PC-9 (cell line): ENCODE results near the gene SPATA25. TPM values are rescaled to one million over a fixed set of nuclear protein-coding genes. Genes with fewer than 3 reads are reported as not detected.
"Not testable (repeated sequence)": the region's sequence is repeated elsewhere in the genome, so short reads cannot be mapped to it uniquely, and the experiment has no call there.

Experiments
- BruUV-seq: library from RNA; stranded (reverse); fragments of 400-500 nt; replicated peaks from 2 replicates; lab custom pipeline; 2021; lab: Mats Ljungman, UMichigan
- CTCF ChIA-PET: fragments of 300-600 bp; sonication (Branson Sonifier 250); formaldehyde crosslinking; loops from one replicate; lab custom pipeline; 2022; ENCODE audit warnings: antibody characterized with exemption; lab: Charles Lee
- POLR2A ChIA-PET: fragments of 300-600 bp; sonication (Branson Sonifier 250); formaldehyde crosslinking; loops from one replicate; lab custom pipeline; 2022; ENCODE audit warnings: antibody characterized with exemption; ENCODE audit not compliant: unreplicated experiment; lab: Charles Lee
- DNase-seq, 2 experiments: peaks; one replicate each; pipeline versions ENCODE4 v3.0.0 to v3.0.0-alpha.2; 2015 to 2022; ENCODE audit warnings: mixed read lengths in 1 of 2
- H2AFZ ChIP-seq: fragments of 200-600 bp; sonication (generic); 2 replicates; pipeline ENCODE4 v1.8.1; 2017; ENCODE audit warnings: antibody characterized with exemption
- H3F3A ChIP-seq: fragments of 200-600 bp; sonication (generic); 2 replicates; pipeline ENCODE4 v1.8.1; 2017; ENCODE audit warnings: antibody characterized with exemption, mild to moderate bottlenecking, low read depth; ENCODE audit not compliant: insufficient read depth
- H3K27ac ChIP-seq: fragments of 200-600 bp; sonication (generic); 2 replicates; pipeline ENCODE4 v1.6.1; 2016; ENCODE audit warnings: mixed run types
- H3K27me3 ChIP-seq: fragments of 200-600 bp; sonication (generic); 2 replicates; pipeline ENCODE4 v1.6.1; 2016; ENCODE audit warnings: low read depth, mixed run types; ENCODE audit not compliant: insufficient read depth
- H3K36me3 ChIP-seq: fragments of 200-600 bp; sonication (generic); 2 replicates; pipeline ENCODE4 v1.6.1; 2016; ENCODE audit warnings: low read depth, mixed run types
- H3K4me1 ChIP-seq: fragments of 200-600 bp; sonication (generic); replicated peaks from 2 replicates; pipeline ENCODE4 v1.6.1; 2016; ENCODE audit warnings: mixed run types; ENCODE audit not compliant: insufficient read depth
- H3K4me2 ChIP-seq: fragments of 200-600 bp; sonication (generic); 2 replicates; pipeline ENCODE4 v1.6.1; 2017; ENCODE audit warnings: mixed run types
- H3K4me3 ChIP-seq: fragments of 200-600 bp; sonication (generic); 2 replicates; pipeline ENCODE4 v1.6.1; 2016; ENCODE audit warnings: mixed run types
- H3K79me2 ChIP-seq: fragments of 200-600 bp; sonication (generic); 2 replicates; pipeline ENCODE4 v1.6.1; 2017; ENCODE audit warnings: low read depth, mixed run types
- H3K9me2 ChIP-seq: fragments of 200-600 bp; sonication (generic); 2 replicates; pipeline ENCODE4 v1.8.1; 2017; ENCODE audit warnings: mild to moderate bottlenecking; ENCODE audit not compliant: insufficient read depth
- H3K9me3 ChIP-seq: fragments of 200-600 bp; sonication (generic); 2 replicates; pipeline ENCODE4 v1.8.1; 2016; ENCODE audit warnings: low read depth; ENCODE audit not compliant: insufficient read depth
- H4K20me1 ChIP-seq: fragments of 200-600 bp; sonication (generic); 2 replicates; pipeline ENCODE4 v1.8.1; 2017; ENCODE audit not compliant: insufficient read depth
- EZH2 ChIP-seq: fragments of 200-600 bp; sonication (generic); IDR thresholded peaks from 2 replicates; pipeline ENCODE4 v1.8.0; 2017; ENCODE audit warnings: antibody characterized with exemption, low read depth
- intact Hi-C: fragments of 100-400 bp; cut with micrococcal nuclease; formaldehyde crosslinking; loops from one replicate; pipeline ENCODE4 v1.10.0; 2022; ENCODE audit not compliant: unreplicated experiment
- total RNA-seq: library from RNA; stranded (reverse); gene quantifications from 2 replicates; pipeline ENCODE4 v1.2.3, GENCODE V29; 2021
- TF ChIP-seq, protein P1 (sequence below): fragments of 200-600 bp; sonication (generic); conservative IDR thresholded peaks from 2 replicates; pipeline ENCODE4 v1.6.1; 2017; ENCODE audit warnings: mixed run types, antibody characterized with exemption, mild to moderate bottlenecking, moderate library complexity

Gene SPATA25
- total RNA-seq, 1 experiment from 2014 or later: 5.2 TPM

DNA sequence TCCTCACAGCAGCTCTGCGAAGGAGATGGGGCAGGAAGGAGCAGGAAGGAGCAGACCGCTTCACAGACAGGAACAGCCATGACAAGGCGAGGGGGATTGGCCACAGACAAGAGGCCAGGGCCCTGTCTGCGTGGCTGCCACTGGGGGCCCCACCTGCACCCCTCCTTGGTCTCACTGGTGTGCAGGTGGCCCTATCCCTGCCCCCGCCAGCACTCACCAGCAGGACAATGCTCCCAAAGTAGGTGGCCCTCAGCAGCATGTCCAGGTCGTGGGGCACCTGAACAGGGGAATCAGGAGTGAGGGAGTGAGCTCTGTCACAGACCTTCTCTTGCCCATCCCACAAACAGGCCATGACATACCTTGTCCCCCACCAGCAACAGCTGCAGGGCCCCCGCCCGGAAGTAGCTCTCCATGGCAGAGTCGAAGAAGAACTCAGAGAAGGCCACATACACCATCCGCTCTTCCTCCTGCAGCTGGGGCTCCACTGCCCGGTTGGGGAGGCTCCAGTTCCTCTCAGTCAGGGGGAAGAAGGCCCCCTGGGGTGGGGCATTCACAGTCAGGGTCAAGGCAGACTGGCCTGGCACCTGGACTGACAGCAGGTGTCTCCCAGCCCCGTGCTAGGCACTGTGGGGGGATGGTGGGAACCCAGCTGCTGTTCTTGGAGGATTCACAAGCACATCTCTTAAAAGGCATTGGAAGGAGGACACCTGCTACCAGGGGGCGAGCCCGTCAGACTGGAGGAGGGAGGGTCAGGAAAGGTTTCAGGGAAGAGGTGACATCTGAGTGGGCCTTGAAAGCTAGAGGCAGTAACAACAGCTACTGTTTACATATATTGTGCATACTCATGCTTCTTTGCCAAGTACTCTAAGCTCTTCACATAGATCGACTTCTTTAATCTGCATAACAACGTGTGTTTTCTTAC is 17.4 kb upstream of the SPATA25 start:
- Histone ChIP-seq H3K4me1 (peaks cover 18% of the 10 kb centered on the region), H3K36me3 (peaks cover 19% of the 10 kb centered on the region), H3K4me3 (no peak overlapping the region), H3K4me2 (peak overlapping the region; percentile 49), H3K79me2 (peaks cover 6% of the 10 kb centered on the region; the same call in 1 of the 2 replicates), H3K27ac (peak overlapping the region; percentile 65), H4K20me1 (peaks cover 9% of the 10 kb centered on the region), H3K9me3 (no peaks in the 10 kb centered on the region), H2AFZ (no peak overlapping the region), H3K27me3 (no peaks in the 10 kb centered on the region), H3F3A (peaks cover 47% of the 10 kb centered on the region), H3K9me2 (no peaks in the 10 kb centered on the region)
- ChIA-PET POLR2A (interaction anchor here (0.5 to 0.7 kb wide), 7 partner anchors 21 to 945 kb away, joined by 3 to 11 read pairs (median 3); no protein-coding TSS in a partner anchor), CTCF (interaction anchor here (0.7 kb wide), 1 partner anchor 14 kb away, joined by 3 read pairs; the partner anchor contains the start of genes CTSA and NEURL2)
- intact Hi-C loops: no loop called here
- no TSS peak for BruUV-seq
- TF ChIP-seq, protein P1, sequence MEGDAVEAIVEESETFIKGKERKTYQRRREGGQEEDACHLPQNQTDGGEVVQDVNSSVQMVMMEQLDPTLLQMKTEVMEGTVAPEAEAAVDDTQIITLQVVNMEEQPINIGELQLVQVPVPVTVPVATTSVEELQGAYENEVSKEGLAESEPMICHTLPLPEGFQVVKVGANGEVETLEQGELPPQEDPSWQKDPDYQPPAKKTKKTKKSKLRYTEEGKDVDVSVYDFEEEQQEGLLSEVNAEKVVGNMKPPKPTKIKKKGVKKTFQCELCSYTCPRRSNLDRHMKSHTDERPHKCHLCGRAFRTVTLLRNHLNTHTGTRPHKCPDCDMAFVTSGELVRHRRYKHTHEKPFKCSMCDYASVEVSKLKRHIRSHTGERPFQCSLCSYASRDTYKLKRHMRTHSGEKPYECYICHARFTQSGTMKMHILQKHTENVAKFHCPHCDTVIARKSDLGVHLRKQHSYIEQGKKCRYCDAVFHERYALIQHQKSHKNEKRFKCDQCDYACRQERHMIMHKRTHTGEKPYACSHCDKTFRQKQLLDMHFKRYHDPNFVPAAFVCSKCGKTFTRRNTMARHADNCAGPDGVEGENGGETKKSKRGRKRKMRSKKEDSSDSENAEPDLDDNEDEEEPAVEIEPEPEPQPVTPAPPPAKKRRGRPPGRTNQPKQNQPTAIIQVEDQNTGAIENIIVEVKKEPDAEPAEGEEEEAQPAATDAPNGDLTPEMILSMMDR: no peak
- no peak for TF ChIP-seq EZH2
- DNase-seq: no peak

DNA sequence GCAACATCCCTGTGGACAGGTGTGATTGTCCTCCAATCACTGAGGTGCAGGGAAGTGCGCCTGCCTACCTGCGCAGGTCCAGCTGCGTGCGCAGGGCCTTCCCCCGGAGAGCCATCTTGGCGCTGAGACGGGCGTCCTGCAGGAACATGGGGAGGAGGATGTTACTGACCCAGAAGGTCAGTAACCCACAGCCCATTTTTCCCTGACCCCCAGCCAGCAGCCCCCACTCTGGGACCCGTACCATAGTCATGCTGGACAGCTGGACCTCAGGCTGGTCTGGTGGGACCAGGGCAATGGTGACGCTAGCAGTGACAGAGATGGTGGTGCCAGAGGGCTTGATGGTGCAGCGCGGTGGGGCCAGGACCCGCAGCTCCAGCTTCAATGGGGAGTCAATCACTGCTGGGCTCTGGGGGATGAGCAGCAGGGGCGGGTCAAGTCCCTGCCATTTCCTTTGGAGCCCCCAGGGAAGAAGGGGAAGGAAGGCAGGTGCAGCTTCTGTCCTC is 14.8 kb upstream of the SPATA25 start:
- H3F3A ChIP-seq: peaks cover 48% of the 10 kb centered on the region
- no peaks in the 10 kb centered on the region for H3K27me3 ChIP-seq
- no TSS peak for BruUV-seq
- no peak for DNase-seq
- intact Hi-C loops: no loop called here
- H3K27ac ChIP-seq: no peak overlapping the region
- no peaks in the 10 kb centered on the region for H3K9me2 ChIP-seq
- peaks cover 9% of the 10 kb centered on the region for H4K20me1 ChIP-seq
- TF ChIP-seq EZH2: no peak
- TF ChIP-seq, protein P1: no peak
- CTCF ChIA-PET: no interaction called here
- H3K9me3 ChIP-seq: no peaks in the 10 kb centered on the region
- no peak overlapping the region for H2AFZ ChIP-seq
- H3K36me3 ChIP-seq: peaks cover 17% of the 10 kb centered on the region
- POLR2A ChIA-PET: no interaction called here
- H3K79me2 ChIP-seq: no peaks in the 10 kb centered on the region
- no peak overlapping the region for H3K4me2 ChIP-seq
- H3K4me3 ChIP-seq: no peak overlapping the region
- peaks cover 18% of the 10 kb centered on the region for H3K4me1 ChIP-seq

GRCh38 chr20:45901332-45901731 is 13.9 kb upstream of the SPATA25 start:
- H3K27me3 ChIP-seq, BruUV-seq, H4K20me1 ChIP-seq, CTCF ChIA-PET, H3K9me3 ChIP-seq, H2AFZ ChIP-seq, H3K9me2 ChIP-seq, H3K27ac ChIP-seq, H3K4me3 ChIP-seq, intact Hi-C loops, H3K79me2 ChIP-seq, H3K4me2 ChIP-seq, DNase-seq: not testable (repeated sequence)
- Histone ChIP-seq H3K36me3 (peaks cover 25% of the 10 kb centered on the region), H3F3A (peaks cover 46% of the 10 kb centered on the region), H3K4me1 (peaks cover 15% of the 10 kb centered on the region)
- POLR2A ChIA-PET: interaction anchor here (0.9 kb wide), 1 partner anchor 34 kb away, joined by 4 read pairs; no protein-coding TSS in a partner anchor
